GM18498 (cell line): ENCODE data around the gene TLR5.

Experiments used
- ATAC-seq: cut with Tn5 transposase; IDR thresholded peaks from one replicate; pipeline ENCODE4 v1.9.1; 2021; ENCODE audit warnings: mild to moderate bottlenecking, moderate library complexity; ENCODE audit not compliant: unreplicated experiment

Gene TLR5

GRCh38 chr1:223075834-223076233, 67.2 kb downstream of the TLR5 start:
- ATAC-seq, result no peak

- ATAC-seq, result no peak
Measured at GRCh38 chr1:223074445-223075300, 68.4 kb downstream of the TLR5 start.

- ATAC-seq, result no peak
Measured at GRCh38 chr1:223068900-223069665, 74.0 kb downstream of the TLR5 start.

GRCh38 chr1:223067914-223068313, 75.1 kb downstream of the TLR5 start:
- no peak for ATAC-seq

- no peak for ATAC-seq
Measured at GRCh38 chr1:223066415-223066814, 76.6 kb downstream of the TLR5 start.

- ATAC-seq, result no peak
Measured at GRCh38 chr1:223062177-223062576, 80.9 kb downstream of the TLR5 start.

GRCh38 chr1:223059526-223059925, 83.5 kb downstream of the TLR5 start:
- no peak for ATAC-seq
